Lung (tissue), 12 donors: ENCODE data around the gene AGMO. TPM values are rescaled to one million over a fixed set of nuclear protein-coding genes. Genes with fewer than 3 reads are reported as not detected.

Experiments
- ATAC-seq: fragments of 200-7000 bp; cut with Tn5 transposase; one replicate; pipeline ENCODE4 v1.9.1; 2020; ENCODE audit warnings: moderate number of reproducible peaks; ENCODE audit not compliant: insufficient read depth, low FRiP score
- DNase-seq, 3 donors: peaks; one replicate each; pipeline ENCODE4 v3.0.0-alpha.2; 2013 to 2017
- H3K27ac ChIP-seq, 2 donors: one replicate each; pipeline ENCODE4 v1.5.1; 2013; ENCODE audit warnings: mild to moderate bottlenecking in 2 of 2, moderate library complexity in 2 of 2, control low read depth in 1 of 2, inconsistent platforms in 1 of 2, low read depth in 1 of 2, low read length in 1 of 2
- H3K27me3 ChIP-seq, 3 donors: one replicate each; pipeline ENCODE4 v1.5.1; 2013; ENCODE audit warnings: low read length in 2 of 3; ENCODE audit not compliant: control insufficient read depth in 3 of 3, insufficient read depth in 3 of 3
- H3K36me3 ChIP-seq, 4 donors: one replicate each; pipeline ENCODE4 v1.5.1; 2013; ENCODE audit warnings: low read length in 4 of 4, mild to moderate bottlenecking in 1 of 4, moderate library complexity in 1 of 4; ENCODE audit not compliant: control insufficient read depth in 4 of 4, insufficient read depth in 4 of 4
- H3K4me1 ChIP-seq, 5 donors: one replicate each; pipeline ENCODE4 v1.5.1; 2013; ENCODE audit warnings: low read length in 5 of 5, mild to moderate bottlenecking in 2 of 5, moderate library complexity in 1 of 5; ENCODE audit not compliant: control insufficient read depth in 5 of 5, insufficient read depth in 5 of 5
- H3K4me3 ChIP-seq: one replicate; pipeline ENCODE4 v1.5.1; 2013; ENCODE audit warnings: mild to moderate bottlenecking, control low read depth, moderate library complexity
- H3K9ac ChIP-seq, 2 donors: one replicate each; pipeline ENCODE4 v1.5.1; 2013; ENCODE audit warnings: low read length in 2 of 2, control low read depth in 1 of 2; ENCODE audit not compliant: insufficient read depth in 1 of 2
- H3K9me3 ChIP-seq, 4 donors: one replicate each; pipeline ENCODE4 v1.5.1; 2013; ENCODE audit warnings: low read length in 3 of 4, mild to moderate bottlenecking in 1 of 4, moderate library complexity in 1 of 4; ENCODE audit not compliant: control insufficient read depth in 4 of 4, insufficient read depth in 3 of 4
- WGBS, 2 donors: extraction: QIAGEN DNeasy Blood & Tissue Kit; methylation state at CpG; one replicate each; pipeline ENCODE4 v1.1.7; 2013; 5-methylcytosine and 5-hydroxymethylcytosine counted together
- polyA plus RNA-seq, 2 donors: library from polyadenylated mRNA; stranded (reverse); fragments of 200-250 nt; gene quantifications; one replicate each; pipeline ENCODE4 v1.2.1, GENCODE V29; 2013
- total RNA-seq, 2 donors: library from RNA; depleted of rRNA in 1 of 2; stranded (reverse); fragments of >200 nt in 1 of 2; gene quantifications; one replicate each; pipeline ENCODE4 v1.2.1, GENCODE V29; 2014 to 2021
- TF ChIP-seq, protein P1 (sequence below): IDR thresholded peaks from 2 replicates; pipeline ENCODE4 v1.5.1; 2012; ENCODE audit warnings: mild to moderate bottlenecking; ENCODE audit errors: control extremely low read depth, extremely low read depth
- donor health status: control.
- donor health status: control.
- donor health status: Bipolar disorder and iron deficiency.
- donor health status: healthy.
- donor health status: DM: yes; HTN: yes; CAD: no.

The AGMO gene
- total and polyA plus RNA-seq, 4 donors, result 0.03 to 0.74 (median 0.11) TPM

GRCh38 chr7:15167912-15168311 is 393.9 kb downstream of the AGMO start:
- DNase-seq (no peak), ATAC-seq (no peak)
- Histone ChIP-seq H3K36me3 (no peaks in the 10 kb centered on the region), H3K27me3 (no peaks in the 10 kb centered on the region), H3K4me1 (no peaks in the 10 kb centered on the region), H3K27ac (no peak overlapping the region), H3K9ac (no peak overlapping the region), H3K9me3 (no peaks in the 10 kb centered on the region), H3K4me3 (no peak overlapping the region)
- TF ChIP-seq, protein P1, sequence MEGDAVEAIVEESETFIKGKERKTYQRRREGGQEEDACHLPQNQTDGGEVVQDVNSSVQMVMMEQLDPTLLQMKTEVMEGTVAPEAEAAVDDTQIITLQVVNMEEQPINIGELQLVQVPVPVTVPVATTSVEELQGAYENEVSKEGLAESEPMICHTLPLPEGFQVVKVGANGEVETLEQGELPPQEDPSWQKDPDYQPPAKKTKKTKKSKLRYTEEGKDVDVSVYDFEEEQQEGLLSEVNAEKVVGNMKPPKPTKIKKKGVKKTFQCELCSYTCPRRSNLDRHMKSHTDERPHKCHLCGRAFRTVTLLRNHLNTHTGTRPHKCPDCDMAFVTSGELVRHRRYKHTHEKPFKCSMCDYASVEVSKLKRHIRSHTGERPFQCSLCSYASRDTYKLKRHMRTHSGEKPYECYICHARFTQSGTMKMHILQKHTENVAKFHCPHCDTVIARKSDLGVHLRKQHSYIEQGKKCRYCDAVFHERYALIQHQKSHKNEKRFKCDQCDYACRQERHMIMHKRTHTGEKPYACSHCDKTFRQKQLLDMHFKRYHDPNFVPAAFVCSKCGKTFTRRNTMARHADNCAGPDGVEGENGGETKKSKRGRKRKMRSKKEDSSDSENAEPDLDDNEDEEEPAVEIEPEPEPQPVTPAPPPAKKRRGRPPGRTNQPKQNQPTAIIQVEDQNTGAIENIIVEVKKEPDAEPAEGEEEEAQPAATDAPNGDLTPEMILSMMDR, result no peak
- 93 to 94% methylated on average over 3 of the region's 3 CpGs for WGBS, 2 donors

DNA sequence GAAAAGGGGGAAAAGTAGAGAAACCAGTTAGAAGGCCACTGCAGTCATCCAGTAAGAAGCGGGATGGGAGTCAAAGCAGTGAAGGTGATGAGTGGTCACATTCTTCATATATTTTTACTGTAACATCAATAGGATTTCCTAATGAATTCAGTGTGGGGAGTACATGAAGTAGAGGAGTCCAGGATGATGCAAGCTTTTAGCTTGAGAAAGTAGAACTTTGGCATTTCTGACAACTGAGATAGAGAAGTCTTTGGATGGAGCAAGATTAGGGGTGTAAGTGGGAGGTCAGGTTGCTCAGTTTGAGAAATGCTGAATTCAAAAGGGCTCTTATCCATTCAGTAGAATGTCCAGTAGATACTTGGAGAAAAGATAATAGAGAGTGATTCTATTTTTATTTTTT is 395.2 kb downstream of the AGMO start:
- Histone ChIP-seq H3K27me3 (no peaks in the 10 kb centered on the region), H3K9ac (no peak overlapping the region), H3K4me1 (no peaks in the 10 kb centered on the region), H3K4me3 (no peak overlapping the region), H3K27ac (no peak overlapping the region), H3K9me3 (no peaks in the 10 kb centered on the region), H3K36me3 (no peaks in the 10 kb centered on the region)
- 92 to 100% methylated on average over 1 of the region's 1 CpG for WGBS, 2 donors
- DNase-seq (no peak), ATAC-seq (no peak)
- TF ChIP-seq, protein P1, result no peak

DNA sequence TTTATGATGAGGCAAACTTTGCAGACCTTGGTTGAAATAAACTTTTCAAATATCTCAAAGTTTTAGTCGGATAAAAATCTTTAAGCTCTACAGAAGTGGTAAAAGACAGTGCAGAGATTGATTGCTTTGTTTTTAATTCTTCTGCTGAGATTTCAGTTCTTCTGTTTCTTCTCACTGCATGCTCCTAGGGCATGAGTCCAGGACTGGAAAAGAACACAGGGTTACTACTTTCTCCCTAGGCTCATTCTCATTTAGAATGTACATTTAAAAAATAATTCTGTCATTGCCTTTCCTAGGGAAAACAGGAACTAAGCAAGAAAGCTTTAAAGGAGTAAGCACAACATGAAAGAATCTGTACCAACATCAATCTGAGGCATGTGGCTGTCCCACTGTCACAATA is 402.6 kb downstream of the AGMO start:
- peaks cover 0 to 4% (median 0%) of the 10 kb centered on the region in 4 donors for H3K9me3 ChIP-seq
- no peak for ATAC-seq
- DNase-seq, result peak in 1 of 3 donors; percentile 38
- no peak overlapping the region for H3K27ac ChIP-seq
- WGBS, 2 donors, result 42 to 48% methylated on average over 1 of the region's 1 CpG
- TF ChIP-seq, protein P1, result no peak
- H3K4me1 ChIP-seq, result no peaks in the 10 kb centered on the region
- H3K27me3 ChIP-seq, result no peaks in the 10 kb centered on the region
- no peak overlapping the region for H3K4me3 ChIP-seq
- H3K36me3 ChIP-seq, result no peaks in the 10 kb centered on the region
- no peak overlapping the region for H3K9ac ChIP-seq

GRCh38 chr7:15158141-15158810 is 403.5 kb downstream of the AGMO start:
- 46 to 64% methylated on average over 3 of the region's 3 CpGs for WGBS, 2 donors
- no peak overlapping the region for H3K27ac ChIP-seq
- no peak for ATAC-seq
- H3K9me3 ChIP-seq, result peaks cover 0 to 4% (median 0%) of the 10 kb centered on the region in 4 donors
- no peak overlapping the region for H3K9ac ChIP-seq
- H3K4me1 ChIP-seq, result no peaks in the 10 kb centered on the region
- H3K36me3 ChIP-seq, result no peaks in the 10 kb centered on the region
- TF ChIP-seq, protein P1, result no peak
- no peak overlapping the region for H3K4me3 ChIP-seq
- H3K27me3 ChIP-seq, result no peaks in the 10 kb centered on the region
- no peak for DNase-seq
